Panc1 (cell line): ENCODE measurements around the gene NFATC1. TPM values are rescaled to one million over a fixed set of nuclear protein-coding genes. Genes with fewer than 3 reads are reported as not detected.

Experiments
- ATAC-seq: fragments of 200-7000 bp; cut with Tn5 transposase; 2 replicates; pipeline ENCODE4 v1.9.1; 2020; ENCODE audit warnings: mild to moderate bottlenecking, moderate library complexity
- BruUV-seq: library from RNA; stranded (reverse); fragments of 400-500 nt; replicated peaks from 2 replicates; lab custom pipeline; 2021; lab: Mats Ljungman, UMichigan
- CTCF ChIA-PET: fragments of 300-600 bp; sonication (Branson Sonifier 250); formaldehyde crosslinking; loops from one replicate; lab custom pipeline; 2022; ENCODE audit warnings: antibody characterized with exemption; lab: Charles Lee
- POLR2A ChIA-PET: fragments of 300-600 bp; sonication (Branson Sonifier 250); formaldehyde crosslinking; loops from one replicate; lab custom pipeline; 2022; ENCODE audit warnings: antibody characterized with exemption; lab: Charles Lee
- DNase-seq: peaks from one replicate; pipeline ENCODE4 v3.0.0-alpha.2; 2010; ENCODE audit warnings: low read depth, low spot score
- H3K27ac ChIP-seq: 2 replicates; pipeline ENCODE4 v1.5.1; 2011; ENCODE audit warnings: mild to moderate bottlenecking, low read length, inconsistent platforms
- H3K27me3 ChIP-seq: fragments of 200-500 bp; sonication (Bioruptor generic); 2 replicates; pipeline ENCODE4 v1.6.0; 2014; ENCODE audit warnings: low read length, inconsistent platforms; ENCODE audit not compliant: control insufficient read depth, insufficient read depth
- H3K36me3 ChIP-seq: fragments of 200-500 bp; sonication (Bioruptor generic); 2 replicates; pipeline ENCODE4 v1.5.1; 2014; ENCODE audit warnings: inconsistent platforms, mild to moderate bottlenecking, low read length, moderate library complexity; ENCODE audit not compliant: control insufficient read depth, insufficient read depth
- H3K4me1 ChIP-seq: 2 replicates; pipeline ENCODE4 v1.5.1; 2011; ENCODE audit warnings: inconsistent platforms, mild to moderate bottlenecking, low read length, moderate library complexity; ENCODE audit not compliant: control insufficient read depth, insufficient read depth
- H3K4me3 ChIP-seq, 2 experiments: 2 replicates each; pipeline ENCODE4 v1.5.1; 2011 to 2012; ENCODE audit warnings: low read depth in 2 of 2, low read length in 2 of 2, mild to moderate bottlenecking in 2 of 2, inconsistent platforms in 1 of 2, moderate library complexity in 1 of 2
- H3K9me3 ChIP-seq: fragments of 200-500 bp; sonication (Bioruptor generic); 2 replicates; pipeline ENCODE4 v1.5.1; 2014; ENCODE audit warnings: low read depth, mild to moderate bottlenecking, inconsistent platforms, low read length, moderate library complexity; ENCODE audit not compliant: control insufficient read depth, insufficient read depth
- CTCF ChIP-seq: fragments of 450-650 bp; IDR thresholded peaks from 2 replicates; pipeline ENCODE4 v1.5.1; 2017; ENCODE audit warnings: mild to moderate bottlenecking
- POLR2AphosphoS5 ChIP-seq: IDR thresholded peaks from 2 replicates; pipeline ENCODE4 v1.6.1; 2012; ENCODE audit warnings: mild to moderate bottlenecking, low read depth, low read length, moderate library complexity
- REST ChIP-seq, 2 experiments: IDR thresholded peaks; 2 replicates each; pipeline ENCODE4 v1.6.1; 2011 to 2012; ENCODE audit warnings: low read depth in 2 of 2, control low read depth in 1 of 2, low read length in 1 of 2, mild to moderate bottlenecking in 1 of 2, moderate library complexity in 1 of 2; ENCODE audit not compliant: insufficient read depth in 1 of 2
- SIN3A ChIP-seq: IDR thresholded peaks from 2 replicates; pipeline ENCODE4 v1.6.1; 2012; ENCODE audit warnings: low read depth, mild to moderate bottlenecking, low read length, moderate library complexity, borderline replicate concordance; ENCODE audit not compliant: insufficient read depth
- TCF7L2 ChIP-seq: IDR thresholded peaks from 2 replicates; pipeline ENCODE4 v1.6.1; 2011; ENCODE audit warnings: mild to moderate bottlenecking, low read depth, low read length, inconsistent platforms
- in situ Hi-C: cut with HindIII; loops from 2 replicates; pipeline ENCODE4 v1.10.0; 2016; ENCODE audit warnings: low sequenced_read_pairs, low pct_unique_long_range_greater_than_20kb
- intact Hi-C: fragments of 100-400 bp; cut with micrococcal nuclease; formaldehyde crosslinking; loops from one replicate; pipeline ENCODE4 v1.10.0; 2022; ENCODE audit not compliant: unreplicated experiment
- total RNA-seq: library from RNA; stranded (reverse); gene quantifications from one replicate; pipeline ENCODE4 v1.2.1, GENCODE V29; 2021; ENCODE audit not compliant: unreplicated experiment

NFATC1 gene
- total RNA-seq, 1 experiment from 2014 or later, result 30.8 TPM

GRCh38 chr18:79572093-79572780 is 176.5 kb downstream of the NFATC1 start:
- TF ChIP-seq REST (IDR thresholded peaks at IDR 0.05; ENCODE audit: insufficient read depth in 1 of 2, low read depth in 2 of 2, low read length in 1 of 2) (no peak), SIN3A (no peak), POLR2AphosphoS5 (no peak), TCF7L2 (no peak), CTCF (no peak)
- DNase-seq (no peak), ATAC-seq (no peak)
- POLR2A ChIA-PET, result no interaction called here
- Histone ChIP-seq H3K36me3 (no peaks in the 10 kb centered on the region), H3K27ac (no peak overlapping the region), H3K9me3 (peaks cover 8% of the 10 kb centered on the region; the same call in 1 of the 2 replicates), H3K4me1 (no peaks in the 10 kb centered on the region), H3K4me3 (no peak overlapping the region), H3K27me3 (peaks cover 11% of the 10 kb centered on the region; the same call in 1 of the 2 replicates)
- CTCF ChIA-PET, result no interaction called here
- in situ Hi-C loops, result no loop called here
- intact Hi-C loops, result no loop called here
- BruUV-seq, result no TSS peak

GRCh38 chr18:79572848-79573451 is 177.2 kb downstream of the NFATC1 start:
- POLR2A ChIA-PET, result no interaction called here
- Histone ChIP-seq H3K9me3 (peaks cover 8% of the 10 kb centered on the region; the same call in 1 of the 2 replicates), H3K4me3 (no peak overlapping the region), H3K27me3 (peaks cover 11% of the 10 kb centered on the region; the same call in 1 of the 2 replicates), H3K36me3 (no peaks in the 10 kb centered on the region), H3K27ac (no peak overlapping the region), H3K4me1 (no peaks in the 10 kb centered on the region)
- CTCF ChIA-PET, result no interaction called here
- BruUV-seq, result no TSS peak
- no peak for DNase-seq
- no peak for ATAC-seq
- intact Hi-C loops (no loop called here), in situ Hi-C loops (no loop called here)
- TF ChIP-seq CTCF (no peak), REST (IDR thresholded peaks at IDR 0.05; ENCODE audit: insufficient read depth in 1 of 2, low read depth in 2 of 2, low read length in 1 of 2) (no peak), TCF7L2 (0 out of 2 replicates have a peak, but pooled peaks have one; percentile 30), SIN3A (no peak), POLR2AphosphoS5 (no peak)
